NT2/D1 (cell line): ENCODE measurements around the gene PLCB1.
"Not testable (repeated sequence)": the region's sequence is repeated elsewhere in the genome, so short reads cannot be mapped to it uniquely, and the experiment has no call there.

Source experiments
- SUZ12 ChIP-seq: IDR thresholded peaks from 2 replicates; pipeline ENCODE4 v1.6.1; 2011; ENCODE audit not compliant: insufficient read length, insufficient read depth; ENCODE audit errors: extremely low read depth
- ZNF274 ChIP-seq: IDR thresholded peaks from 2 replicates; pipeline ENCODE4 v1.6.1; 2011; ENCODE audit warnings: mild to moderate bottlenecking, low read depth, low read length

DNA sequence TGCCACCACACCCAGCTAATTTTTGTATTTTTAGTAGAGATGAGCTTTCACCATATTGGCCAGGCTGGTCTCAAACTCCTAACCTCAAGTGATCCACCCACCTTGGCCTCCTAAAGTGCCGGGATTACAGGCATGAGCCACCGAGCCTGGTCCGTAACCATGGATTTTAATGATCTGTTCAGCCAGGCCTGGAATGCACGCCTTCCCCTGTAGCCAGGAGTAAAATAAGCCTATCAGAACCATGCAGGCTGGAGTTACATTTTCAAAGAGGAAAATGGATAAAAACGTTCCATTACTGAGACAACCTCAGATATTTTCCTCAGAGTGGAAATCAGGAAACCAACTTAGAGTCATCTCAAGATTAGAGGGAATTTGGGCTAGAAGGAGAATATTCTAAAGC lies 304.9 kb downstream of the PLCB1 start:
- TF ChIP-seq SUZ12, ZNF274: not testable (repeated sequence)
